RKO (cell line): ENCODE data around the gene C12orf42.

ENCODE experiments used
- DNase-seq: peaks from one replicate; pipeline ENCODE4 v3.0.0-alpha.2; 2016; ENCODE audit warnings: low spot score

Gene C12orf42

DNA sequence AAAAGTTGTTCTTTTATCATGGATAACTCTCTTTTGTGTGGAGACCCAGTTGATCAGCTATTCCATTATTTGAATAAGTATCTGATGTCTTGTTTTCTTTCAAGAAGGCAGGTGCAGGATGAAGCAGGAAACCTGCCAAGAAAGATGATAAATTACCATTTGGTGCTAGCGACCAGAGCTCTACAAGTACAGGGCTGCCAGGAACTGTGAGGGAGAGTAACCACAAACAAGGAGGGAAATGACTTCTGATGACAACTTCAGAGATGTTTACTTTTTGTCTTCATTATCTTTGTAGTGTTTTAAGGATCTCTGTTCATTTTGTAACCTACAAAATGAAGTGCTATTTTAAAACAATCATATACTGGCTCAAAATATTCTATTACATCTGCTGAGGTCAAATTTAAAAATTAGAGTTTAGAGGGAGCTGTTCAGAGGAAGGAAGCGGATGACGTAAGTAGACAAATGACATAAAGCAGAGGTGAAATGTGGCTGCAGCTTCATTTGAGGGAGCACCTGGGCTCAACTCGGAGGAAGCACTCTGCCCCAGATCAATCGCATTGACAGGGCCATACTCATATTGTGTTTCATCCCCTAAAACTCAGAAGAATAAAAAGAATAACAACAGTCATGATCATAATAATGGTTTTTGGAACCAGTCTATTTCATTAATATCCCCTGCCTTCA, 226.8 kb downstream of the C12orf42 start:
- DNase-seq = no peak

DNA sequence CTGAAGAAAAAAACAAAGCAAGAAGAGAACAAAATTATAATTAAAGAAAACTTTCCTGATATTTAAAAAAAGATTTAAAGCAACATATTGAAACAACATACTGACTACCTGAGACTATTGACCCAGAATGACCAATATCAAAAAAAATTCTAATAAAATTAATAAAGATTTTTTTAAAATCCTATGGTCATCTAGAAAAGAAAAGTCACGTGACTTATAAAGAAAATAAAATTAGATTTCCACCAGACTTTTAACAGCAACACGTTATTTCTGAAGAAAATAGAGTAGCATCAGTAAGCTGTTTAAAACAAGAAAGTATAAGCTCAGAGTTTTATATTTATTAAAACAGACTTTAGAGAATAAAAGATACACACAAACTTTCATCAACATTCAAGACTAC, 238.0 kb downstream of the C12orf42 start:
- DNase-seq = no peak
